ENCODE results near the gene ATP5IF1.
A peak's percentile ranks its signal among the peaks of the same experiment; 100 is the strongest.

The ATP5IF1 gene

GRCh38 chr1:28200234-28200873, 35.6 kb upstream of the ATP5IF1 start:
- Histone ChIP-seq H3K36me3 (ENCODE audit: insufficient read depth, low read length) (peaks cover 63% of the 10 kb centered on the region), H3K4me2 (ENCODE audit: insufficient read depth, low read length) (no peak overlapping the region), H3K27ac (ENCODE audit: low read length) (no peak overlapping the region), H2AFZ (ENCODE audit: low read depth, low read length) (no peak overlapping the region), H3K4me1 (ENCODE audit: insufficient read depth, low read length) (no peaks in the 10 kb centered on the region), H3K9ac (ENCODE audit: low read depth, low read length) (no peak overlapping the region), H3K4me3 (ENCODE audit: low read depth in 1 of 2, low read length in 2 of 2) (no peak overlapping the region), H3K27me3 (ENCODE audit: insufficient read depth, low read length, poor library complexity) (no peaks in the 10 kb centered on the region), H3K9me3 (ENCODE audit: insufficient read depth, low read length, severe bottlenecking) (no peaks in the 10 kb centered on the region), H4K20me1 (ENCODE audit: insufficient read depth, low read length) (0 out of 2 replicates have a peak, but pooled peaks cover 2% of the 10 kb centered on the region), H3K79me2 (ENCODE audit: insufficient read depth, low read length) (no peaks in the 10 kb centered on the region)
- DNase-seq (no peak), ATAC-seq (ENCODE audit: insufficient read depth, low read depth) (no peak)
- TF ChIP-seq EZH2 (IDR thresholded peaks at IDR 0.05; ENCODE audit: borderline replicate concordance, low read depth, low read length, severe bottlenecking) (no peak), CTCF (IDR thresholded peaks at IDR 0.05; ENCODE audit: borderline replicate concordance, extremely low read depth, low read length, poor library complexity, severe bottlenecking) (no peak)

GRCh38 chr1:28205243-28205642, 30.7 kb upstream of the ATP5IF1 start:
- TF ChIP-seq CTCF (IDR thresholded peaks at IDR 0.05; ENCODE audit: borderline replicate concordance, extremely low read depth, low read length, poor library complexity, severe bottlenecking) (no peak), EZH2 (IDR thresholded peaks at IDR 0.05; ENCODE audit: borderline replicate concordance, low read depth, low read length, severe bottlenecking) (no peak)
- Histone ChIP-seq H3K27ac (ENCODE audit: low read length) (no peak overlapping the region), H2AFZ (ENCODE audit: low read depth, low read length) (no peak overlapping the region), H3K4me3 (ENCODE audit: low read depth in 1 of 2, low read length in 2 of 2) (no peak overlapping the region), H3K27me3 (ENCODE audit: insufficient read depth, low read length, poor library complexity) (no peaks in the 10 kb centered on the region), H3K79me2 (ENCODE audit: insufficient read depth, low read length) (peaks cover 5% of the 10 kb centered on the region), H3K4me2 (ENCODE audit: insufficient read depth, low read length) (no peak overlapping the region), H3K9me3 (ENCODE audit: insufficient read depth, low read length, severe bottlenecking) (no peaks in the 10 kb centered on the region), H3K36me3 (ENCODE audit: insufficient read depth, low read length) (peaks cover 80% of the 10 kb centered on the region), H4K20me1 (ENCODE audit: insufficient read depth, low read length) (no peaks in the 10 kb centered on the region), H3K9ac (ENCODE audit: low read depth, low read length) (no peak overlapping the region), H3K4me1 (ENCODE audit: insufficient read depth, low read length) (no peaks in the 10 kb centered on the region)
- DNase-seq (no peak), ATAC-seq (ENCODE audit: insufficient read depth, low read depth) (no peak)

- Histone ChIP-seq H3K4me2 (ENCODE audit: insufficient read depth, low read length) (no peak overlapping the region), H4K20me1 (ENCODE audit: insufficient read depth, low read length) (no peaks in the 10 kb centered on the region; the same call in 1 of the 2 replicates), H3K4me3 (ENCODE audit: low read depth in 1 of 2, low read length in 2 of 2) (no peak overlapping the region), H3K9me3 (ENCODE audit: insufficient read depth, low read length, severe bottlenecking) (no peaks in the 10 kb centered on the region), H3K27me3 (ENCODE audit: insufficient read depth, low read length, poor library complexity) (no peaks in the 10 kb centered on the region), H3K9ac (ENCODE audit: low read depth, low read length) (no peak overlapping the region), H3K36me3 (ENCODE audit: insufficient read depth, low read length) (peaks cover 83% of the 10 kb centered on the region), H3K4me1 (ENCODE audit: insufficient read depth, low read length) (no peaks in the 10 kb centered on the region), H3K27ac (ENCODE audit: low read length) (no peak overlapping the region), H2AFZ (ENCODE audit: low read depth, low read length) (no peak overlapping the region), H3K79me2 (ENCODE audit: insufficient read depth, low read length) (peaks cover 20% of the 10 kb centered on the region)
- DNase-seq = peak; percentile 59
- ATAC-seq (ENCODE audit: insufficient read depth, low read depth) = peak; percentile 83
- no peak for TF ChIP-seq EZH2 (IDR thresholded peaks at IDR 0.05; ENCODE audit: borderline replicate concordance, low read depth, low read length, severe bottlenecking)
- TF ChIP-seq CTCF (IDR thresholded peaks at IDR 0.05; ENCODE audit: borderline replicate concordance, extremely low read depth, low read length, poor library complexity, severe bottlenecking) = peak; percentile 70
Measured at GRCh38 chr1:28208818-28209441, 27.0 kb upstream of the ATP5IF1 start.
